ENCODE results near the gene NDUFB6. TPM values are rescaled to one million over a fixed set of nuclear protein-coding genes. Genes with fewer than 3 reads are reported as not detected.

The NDUFB6 gene
- total and polyA plus RNA-seq, 3 experiments from 2014 or later, result 52.3 to 68.4 (median 65.6) TPM

GRCh38 chr9:32590898-32591297, 17.9 kb upstream of the NDUFB6 start:
- POLR2A ChIA-PET, result no interaction called here
- no peak overlapping the region for H3K27ac Mint-ChIP-seq
- DNase-seq, result no peak
- H3K27ac ChIP-seq (ENCODE audit: low read depth, low read length), result no peak overlapping the region
- CTCF ChIA-PET, result interaction anchor here (0.9 to 1.8 kb wide), 3 partner anchors 9 to 212 kb away, joined by 3 to 5 read pairs (median 3); no protein-coding TSS in a partner anchor
- H3K36me3 Mint-ChIP-seq, result peaks cover 0 to 4% (median 2%) of the 10 kb centered on the region in 3 donors
- H3K4me1 Mint-ChIP-seq, result no peaks in the 10 kb centered on the region
- no peaks in the 10 kb centered on the region for H3K9me3 Mint-ChIP-seq
- H3K36me3 ChIP-seq (ENCODE audit: insufficient read depth, low read length), result no peaks in the 10 kb centered on the region
- no peaks in the 10 kb centered on the region for H3K27me3 ChIP-seq (ENCODE audit: insufficient read depth, low read length, poor library complexity, severe bottlenecking)
- H3K4me3 ChIP-seq (ENCODE audit: low read length), result no peak overlapping the region
- H3K4me3 Mint-ChIP-seq, result no peak overlapping the region
- peaks cover 2 to 48% of the 10 kb centered on the region in 2 donors for H3K27me3 Mint-ChIP-seq
- no peaks in the 10 kb centered on the region for H3K9me3 ChIP-seq (ENCODE audit: low read length)
- no peaks in the 10 kb centered on the region for H3K4me1 ChIP-seq (ENCODE audit: insufficient read depth, low read length)

GRCh38 chr9:32590476-32590875, 17.5 kb upstream of the NDUFB6 start:
- CTCF ChIA-PET, result interaction anchor here (0.9 to 1.8 kb wide), 3 partner anchors 9 to 211 kb away, joined by 3 to 5 read pairs (median 3); no protein-coding TSS in a partner anchor
- no peak overlapping the region for H3K4me3 Mint-ChIP-seq
- H3K9me3 ChIP-seq (ENCODE audit: low read length), result no peaks in the 10 kb centered on the region
- H3K27me3 Mint-ChIP-seq, result peaks cover 2 to 49% of the 10 kb centered on the region in 2 donors
- H3K4me3 ChIP-seq (ENCODE audit: low read length), result no peak overlapping the region
- peaks cover 0 to 4% (median 2%) of the 10 kb centered on the region in 3 donors for H3K36me3 Mint-ChIP-seq
- H3K9me3 Mint-ChIP-seq, result no peaks in the 10 kb centered on the region
- H3K27ac ChIP-seq (ENCODE audit: low read depth, low read length), result no peak overlapping the region
- POLR2A ChIA-PET, result no interaction called here
- H3K27ac Mint-ChIP-seq, result no peak overlapping the region
- no peaks in the 10 kb centered on the region for H3K27me3 ChIP-seq (ENCODE audit: insufficient read depth, low read length, poor library complexity, severe bottlenecking)
- H3K4me1 ChIP-seq (ENCODE audit: insufficient read depth, low read length), result no peaks in the 10 kb centered on the region
- no peak for DNase-seq
- no peaks in the 10 kb centered on the region for H3K4me1 Mint-ChIP-seq
- H3K36me3 ChIP-seq (ENCODE audit: insufficient read depth, low read length), result no peaks in the 10 kb centered on the region

- H3K9me3 Mint-ChIP-seq, result no peaks in the 10 kb centered on the region
- no peaks in the 10 kb centered on the region for H3K27me3 ChIP-seq (ENCODE audit: insufficient read depth, low read length, poor library complexity, severe bottlenecking)
- no peaks in the 10 kb centered on the region for H3K4me1 Mint-ChIP-seq
- H3K36me3 ChIP-seq (ENCODE audit: insufficient read depth, low read length), result no peaks in the 10 kb centered on the region
- peaks cover 2 to 55% of the 10 kb centered on the region in 2 donors for H3K27me3 Mint-ChIP-seq
- no peaks in the 10 kb centered on the region for H3K9me3 ChIP-seq (ENCODE audit: low read length)
- CTCF ChIA-PET, result interaction anchor here (2.8 to 3.1 kb wide), 2 partner anchors 10 to 211 kb away, joined by 7 to 13 read pairs; no protein-coding TSS in a partner anchor
- H3K4me1 ChIP-seq (ENCODE audit: insufficient read depth, low read length), result no peaks in the 10 kb centered on the region
- no peak for DNase-seq
- H3K4me3 Mint-ChIP-seq, result no peak overlapping the region
- H3K27ac Mint-ChIP-seq, result no peak overlapping the region
- H3K4me3 ChIP-seq (ENCODE audit: low read length), result no peak overlapping the region
- POLR2A ChIA-PET, result no interaction called here
- peaks cover 0 to 4% (median 2%) of the 10 kb centered on the region in 3 donors for H3K36me3 Mint-ChIP-seq
- H3K27ac ChIP-seq (ENCODE audit: low read depth, low read length), result no peak overlapping the region
Observed at GRCh38 chr9:32589083-32589723, 16.2 kb upstream of the NDUFB6 start.

DNA sequence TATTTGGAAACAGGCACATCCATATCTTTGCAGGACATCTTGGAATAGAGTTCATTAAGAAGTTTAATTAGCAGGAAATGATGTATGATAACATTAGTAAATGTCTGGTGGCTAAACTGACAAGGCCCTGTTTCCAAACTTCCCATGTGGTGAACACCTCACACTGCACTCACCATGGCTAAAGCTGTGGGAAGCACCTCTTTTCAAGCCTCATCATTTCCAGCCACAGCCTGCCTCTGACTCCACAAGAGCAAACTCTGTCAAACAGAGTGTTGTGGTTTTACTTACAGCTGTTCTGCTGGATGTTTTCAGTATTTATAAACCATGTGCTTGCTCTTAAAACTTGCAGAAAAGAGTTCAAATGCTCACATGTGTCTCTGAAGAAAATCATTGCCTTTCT, 14.9 kb upstream of the NDUFB6 start:
- Histone ChIP-seq H3K27me3 (ENCODE audit: insufficient read depth, low read length, poor library complexity, severe bottlenecking) (no peaks in the 10 kb centered on the region), H3K27ac (ENCODE audit: low read depth, low read length) (no peak overlapping the region), H3K9me3 (ENCODE audit: low read length) (no peaks in the 10 kb centered on the region), H3K4me1 (ENCODE audit: insufficient read depth, low read length) (no peaks in the 10 kb centered on the region), H3K4me3 (ENCODE audit: low read length) (no peak overlapping the region), H3K36me3 (ENCODE audit: insufficient read depth, low read length) (no peaks in the 10 kb centered on the region)
- no peak overlapping the region for H3K27ac Mint-ChIP-seq
- ChIA-PET CTCF (interaction anchor here (2.8 to 3.1 kb wide), 2 partner anchors 8 to 209 kb away, joined by 7 to 13 read pairs; no protein-coding TSS in a partner anchor), POLR2A (no interaction called here)
- no peak overlapping the region for H3K4me3 Mint-ChIP-seq
- H3K27me3 Mint-ChIP-seq, result peaks cover 2 to 53% of the 10 kb centered on the region in 2 donors
- H3K9me3 Mint-ChIP-seq, result no peaks in the 10 kb centered on the region
- peaks cover 0 to 4% (median 2%) of the 10 kb centered on the region in 3 donors for H3K36me3 Mint-ChIP-seq
- no peak for DNase-seq
- H3K4me1 Mint-ChIP-seq, result no peaks in the 10 kb centered on the region

DNA sequence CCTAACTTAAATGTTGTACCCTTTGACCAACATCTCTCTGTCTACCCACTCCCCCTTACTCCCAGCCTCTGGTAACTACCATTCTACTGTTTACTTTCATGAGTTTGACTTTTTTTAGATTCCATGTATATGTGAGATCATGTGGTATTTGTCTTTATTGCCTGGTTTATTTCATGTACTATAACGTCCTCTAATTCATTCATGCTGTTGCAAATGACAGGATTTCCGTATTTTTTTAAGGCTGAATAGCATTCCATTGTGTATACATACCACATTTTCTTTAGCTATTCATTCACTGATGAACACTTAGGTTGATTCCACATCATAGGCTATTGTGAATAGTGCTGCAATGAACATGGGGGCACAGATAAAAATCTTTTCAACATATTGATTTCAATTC, 11.8 kb upstream of the NDUFB6 start:
- H3K9me3 ChIP-seq (ENCODE audit: low read length), result no peaks in the 10 kb centered on the region
- H3K4me3 Mint-ChIP-seq, result no peak overlapping the region

GRCh38 chr9:32581512-32582143, 8.7 kb upstream of the NDUFB6 start:
- Histone ChIP-seq H3K27me3 (ENCODE audit: insufficient read depth, low read length, poor library complexity, severe bottlenecking) (peaks cover 3% of the 10 kb centered on the region), H3K36me3 (ENCODE audit: insufficient read depth, low read length) (no peaks in the 10 kb centered on the region), H3K4me3 (ENCODE audit: low read length) (no peak overlapping the region), H3K27ac (ENCODE audit: low read depth, low read length) (no peak overlapping the region), H3K9me3 (ENCODE audit: low read length) (no peaks in the 10 kb centered on the region), H3K4me1 (ENCODE audit: insufficient read depth, low read length) (no peaks in the 10 kb centered on the region)
- ChIA-PET POLR2A (no interaction called here), CTCF (interaction anchor here (0.8 to 13.8 kb wide), 14 partner anchors 9 to 445 kb away, joined by 3 to 342 read pairs (median 4); partner anchors contain the start of genes ACO1 and NDUFB6)
- peaks cover 9 to 35% of the 10 kb centered on the region in 2 donors for H3K27me3 Mint-ChIP-seq
- no peaks in the 10 kb centered on the region for H3K9me3 Mint-ChIP-seq
- H3K27ac Mint-ChIP-seq, result no peak overlapping the region
- H3K4me1 Mint-ChIP-seq, result peaks cover 0 to 2% (median 0%) of the 10 kb centered on the region in 3 donors
- H3K4me3 Mint-ChIP-seq, result no peak overlapping the region
- no peaks in the 10 kb centered on the region for H3K36me3 Mint-ChIP-seq
- DNase-seq, result peak in 1 of 5 donors; percentile 26

More for the DNA sequence above, 11.8 kb upstream of the NDUFB6 start:
- H3K4me1 ChIP-seq (ENCODE audit: insufficient read depth, low read length), result no peaks in the 10 kb centered on the region
- no peak overlapping the region for H3K27ac Mint-ChIP-seq
- no peak overlapping the region for H3K27ac ChIP-seq (ENCODE audit: low read depth, low read length)
- ChIA-PET POLR2A (no interaction called here), CTCF (interaction anchor here (1.0 to 13.8 kb wide), 2 partner anchors 202 to 208 kb away, joined by 3 to 342 read pairs; no protein-coding TSS in a partner anchor)
- no peaks in the 10 kb centered on the region for H3K36me3 ChIP-seq (ENCODE audit: insufficient read depth, low read length)
- no peak for DNase-seq
- H3K27me3 ChIP-seq (ENCODE audit: insufficient read depth, low read length, poor library complexity, severe bottlenecking), result no peaks in the 10 kb centered on the region
- no peak overlapping the region for H3K4me3 ChIP-seq (ENCODE audit: low read length)
- no peaks in the 10 kb centered on the region for H3K4me1 Mint-ChIP-seq
- no peaks in the 10 kb centered on the region for H3K9me3 Mint-ChIP-seq
- peaks cover 5 to 38% of the 10 kb centered on the region in 2 donors for H3K27me3 Mint-ChIP-seq
- no peaks in the 10 kb centered on the region for H3K36me3 Mint-ChIP-seq

DNA sequence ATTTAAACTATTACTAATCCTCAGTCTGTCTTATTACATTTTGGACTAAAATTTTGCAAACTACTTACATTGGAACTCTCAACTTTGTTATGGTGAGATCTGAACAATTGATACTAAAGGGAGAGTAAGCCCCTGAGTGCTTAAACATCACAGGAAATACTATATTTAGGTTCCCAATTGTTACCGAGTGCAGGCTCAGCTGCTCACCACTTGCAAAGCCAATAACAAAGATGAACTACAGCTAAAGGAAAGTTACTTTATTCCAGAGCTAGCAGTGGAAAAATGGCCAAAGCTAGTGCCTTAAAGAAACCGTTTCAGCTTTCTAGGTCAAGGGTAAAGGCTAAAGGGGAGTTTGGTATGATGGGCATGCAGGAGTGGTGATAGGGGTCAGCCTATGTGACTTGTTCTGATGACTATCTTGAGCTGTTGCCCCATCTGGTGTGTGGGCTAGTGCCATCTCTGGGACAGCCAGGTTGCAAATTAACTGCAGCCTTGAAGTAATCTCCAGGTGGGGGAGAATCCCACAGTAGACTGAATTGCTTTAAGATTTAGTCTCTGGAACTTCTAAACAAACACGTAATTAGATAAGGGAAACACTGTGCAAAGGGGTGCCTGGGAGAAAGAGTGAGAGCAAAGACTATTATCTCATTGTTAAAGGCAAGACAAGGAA, 7.8 kb upstream of the NDUFB6 start:
- H3K27me3 ChIP-seq (ENCODE audit: insufficient read depth, low read length, poor library complexity, severe bottlenecking), result peaks cover 3% of the 10 kb centered on the region
- H3K4me3 Mint-ChIP-seq, result no peak overlapping the region
- no peaks in the 10 kb centered on the region for H3K9me3 ChIP-seq (ENCODE audit: low read length)
- ChIA-PET CTCF (interaction anchor here (0.7 to 13.8 kb wide), 16 partner anchors 8 to 446 kb away, joined by 3 to 342 read pairs (median 3); partner anchors contain the start of genes ACO1 and NDUFB6), POLR2A (no interaction called here)
- peak overlapping the region in 2 of 8 donors; percentile 1 to 70 for H3K27ac Mint-ChIP-seq
- peaks cover 0 to 2% (median 0%) of the 10 kb centered on the region in 3 donors for H3K4me1 Mint-ChIP-seq
- H3K27me3 Mint-ChIP-seq, result peaks cover 9 to 27% of the 10 kb centered on the region in 2 donors
- no peaks in the 10 kb centered on the region for H3K9me3 Mint-ChIP-seq
- no peaks in the 10 kb centered on the region for H3K36me3 ChIP-seq (ENCODE audit: insufficient read depth, low read length)
- no peaks in the 10 kb centered on the region for H3K4me1 ChIP-seq (ENCODE audit: insufficient read depth, low read length)
- H3K27ac ChIP-seq (ENCODE audit: low read depth, low read length), result no peak overlapping the region
- H3K4me3 ChIP-seq (ENCODE audit: low read length), result no peak overlapping the region
- no peaks in the 10 kb centered on the region for H3K36me3 Mint-ChIP-seq
- no peak for DNase-seq
